ENCODE measurements around the gene FRMPD2. TPM values are rescaled to one million over a fixed set of nuclear protein-coding genes. Genes with fewer than 3 reads are reported as not detected.
"Not testable (repeated sequence)": the region's sequence is repeated elsewhere in the genome, so short reads cannot be mapped to it uniquely, and the experiment has no call there.

FRMPD2 gene
- total and polyA plus RNA-seq, 2 of the 4 experiments (the other 2 are of a cell fraction): 0.18 TPM; not detected in 1

- H3K36me3 ChIP-seq (ENCODE audit: control insufficient read depth, insufficient read depth, low read length); H3K27me3 ChIP-seq (ENCODE audit: control insufficient read depth, insufficient read depth, low read length); intact Hi-C loops (cut with micrococcal nuclease); H3K4ac ChIP-seq (ENCODE audit: low read depth, low read length); H3K18ac ChIP-seq (ENCODE audit: low read depth, low read length); POLR2A ChIA-PET (ENCODE audit: unreplicated experiment); H3K4me1 ChIP-seq (ENCODE audit: control insufficient read depth, insufficient read depth, low read length); H4K5ac ChIP-seq (ENCODE audit: low read depth, low read length); H3K56ac ChIP-seq (ENCODE audit: extremely low read depth, insufficient read depth, low read length); H2AK9ac ChIP-seq (replicated peaks; ENCODE audit: low read depth, low read length, poor library complexity); H4K20me1 ChIP-seq (ENCODE audit: insufficient read depth, low read length); H3K79me1 ChIP-seq (ENCODE audit: low read depth in 1 of 2, low read length in 2 of 2); H4K91ac ChIP-seq (ENCODE audit: insufficient read depth, low read depth, low read length); H3K23ac ChIP-seq (ENCODE audit: low read depth, low read length); H3K4me2 ChIP-seq (ENCODE audit: low read depth, low read length); H3K4me3 ChIP-seq (ENCODE audit: insufficient read depth, low read depth, low read length); H2BK5ac ChIP-seq (ENCODE audit: low read depth, low read length, poor library complexity, severe bottlenecking); CTCF ChIA-PET; H2BK20ac ChIP-seq (ENCODE audit: low read depth, low read length); H3K9me1 ChIP-seq (ENCODE audit: insufficient read depth, low read length); H4K8ac ChIP-seq (ENCODE audit: low read depth in 2 of 2, low read length in 2 of 2); H2BK15ac ChIP-seq (ENCODE audit: low read depth, low read length); dilution Hi-C loops (cut with HindIII; ENCODE audit: low sequenced_read_pairs, unreplicated experiment); H2AFZ ChIP-seq (replicated peaks; ENCODE audit: low read length, poor library complexity); H3K27ac ChIP-seq (ENCODE audit: insufficient read depth, low read length); BruUV-seq (replicated peaks); DNase-seq; H3K14ac ChIP-seq (replicated peaks; ENCODE audit: low read depth, low read length); H2BK120ac ChIP-seq (ENCODE audit: low read depth, low read length); in situ Hi-C loops (cut with MboI; ENCODE audit: low sequenced_read_pairs); H3K9me3 ChIP-seq (ENCODE audit: control insufficient read depth, insufficient read depth, low read length); H2AK5ac ChIP-seq (ENCODE audit: low read depth, low read length); H3K9ac ChIP-seq (ENCODE audit: low read depth, low read length); ATAC-seq (ENCODE audit: low read depth): not testable (repeated sequence)
- WGBS, 2 experiments (ENCODE audit: extremely low coverage in 2 of 2, insufficient read length in 1 of 2): no CpG with 5 or more reads among the region's 2 CpGs
These were observed 148.2 kb downstream of the FRMPD2 start for GRCh38 chr10:48126251-48126650.

DNA sequence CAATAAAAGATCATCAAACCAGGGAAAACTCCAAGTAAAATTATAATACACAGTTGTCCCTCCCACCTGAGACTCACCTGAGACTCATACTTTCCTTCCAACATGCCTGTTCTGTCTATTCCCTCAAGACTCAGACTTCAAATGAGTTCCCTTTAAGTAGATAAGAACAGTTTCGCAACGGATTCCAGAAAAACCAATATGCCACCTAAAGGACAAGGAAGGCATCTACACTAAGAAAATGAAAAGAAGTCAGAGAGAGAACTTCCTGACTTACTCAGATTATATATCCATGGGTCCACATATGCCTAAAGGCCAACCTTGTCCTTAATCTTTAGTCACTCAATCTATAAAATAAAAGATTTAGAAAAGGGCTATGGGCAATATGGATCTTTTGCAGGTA lies 148.9 kb downstream of the FRMPD2 start:
- intact Hi-C loops (cut with micrococcal nuclease); in situ Hi-C loops (cut with MboI; ENCODE audit: low sequenced_read_pairs): not testable (repeated sequence)

More for the DNA sequence above, 148.9 kb downstream of the FRMPD2 start:
- H2AK5ac ChIP-seq (ENCODE audit: low read depth, low read length); H3K4me3 ChIP-seq (ENCODE audit: insufficient read depth, low read depth, low read length); H3K27ac ChIP-seq (ENCODE audit: insufficient read depth, low read length); H3K79me1 ChIP-seq (ENCODE audit: low read depth in 1 of 2, low read length in 2 of 2); H3K4ac ChIP-seq (ENCODE audit: low read depth, low read length); H3K18ac ChIP-seq (ENCODE audit: low read depth, low read length); H3K56ac ChIP-seq (ENCODE audit: extremely low read depth, insufficient read depth, low read length); H4K5ac ChIP-seq (ENCODE audit: low read depth, low read length); H3K9me3 ChIP-seq (ENCODE audit: control insufficient read depth, insufficient read depth, low read length); H3K36me3 ChIP-seq (ENCODE audit: control insufficient read depth, insufficient read depth, low read length); H2BK5ac ChIP-seq (ENCODE audit: low read depth, low read length, poor library complexity, severe bottlenecking); POLR2A ChIA-PET (ENCODE audit: unreplicated experiment); H3K9ac ChIP-seq (ENCODE audit: low read depth, low read length); H4K20me1 ChIP-seq (ENCODE audit: insufficient read depth, low read length); H3K4me1 ChIP-seq (ENCODE audit: control insufficient read depth, insufficient read depth, low read length); dilution Hi-C loops (cut with HindIII; ENCODE audit: low sequenced_read_pairs, unreplicated experiment); H2AK9ac ChIP-seq (replicated peaks; ENCODE audit: low read depth, low read length, poor library complexity); H2AFZ ChIP-seq (replicated peaks; ENCODE audit: low read length, poor library complexity); H3K14ac ChIP-seq (replicated peaks; ENCODE audit: low read depth, low read length); H4K8ac ChIP-seq (ENCODE audit: low read depth in 2 of 2, low read length in 2 of 2); H3K27me3 ChIP-seq (ENCODE audit: control insufficient read depth, insufficient read depth, low read length); H3K9me1 ChIP-seq (ENCODE audit: insufficient read depth, low read length); H2BK20ac ChIP-seq (ENCODE audit: low read depth, low read length); H3K23ac ChIP-seq (ENCODE audit: low read depth, low read length); H2BK120ac ChIP-seq (ENCODE audit: low read depth, low read length); H4K91ac ChIP-seq (ENCODE audit: insufficient read depth, low read depth, low read length); CTCF ChIA-PET; DNase-seq; BruUV-seq (replicated peaks); H3K4me2 ChIP-seq (ENCODE audit: low read depth, low read length); H2BK15ac ChIP-seq (ENCODE audit: low read depth, low read length): not testable (repeated sequence)
- peak; percentile 75 for ATAC-seq (ENCODE audit: low read depth)
- WGBS, 2 experiments (ENCODE audit: extremely low coverage in 2 of 2, insufficient read length in 1 of 2): no CpG with 5 or more reads among the region's 2 CpGs
